ENCODE data around the gene HUNK. TPM values are rescaled to one million over a fixed set of nuclear protein-coding genes. Genes with fewer than 3 reads are reported as not detected.

Gene HUNK
- total and polyA plus RNA-seq, 12 donors: 0.13 to 1.4 (median 0.54) TPM

- 54 to 60% (median 59%) methylated on average over 13 of the region's 13 CpGs for WGBS, 4 donors
- Histone ChIP-seq H3K4me3 (no peak overlapping the region), H3K36me3 (replicated peaks in 1 of 2) (no peaks in the 10 kb centered on the region), H3K4me1 (replicated peaks in 1 of 2) (no peaks in the 10 kb centered on the region), H3K27ac (peak overlapping the region in 1 of 5 donors; percentile 31), H3K27me3 (no peaks in the 10 kb centered on the region), H3K9me3 (replicated peaks in 1 of 3) (no peaks in the 10 kb centered on the region)
- intact Hi-C loops (cut with DNase I): no loop called here
- DNase-seq: no peak
- TF ChIP-seq CTCF (IDR thresholded peaks at IDR 0.05): no peak
- TF ChIP-seq POLR2A (IDR thresholded peaks at IDR 0.05): no peak
Measured at GRCh38 chr21:31905503-31906451, 33.0 kb downstream of the HUNK start.

GRCh38 chr21:31908106-31909031 lies 35.5 kb downstream of the HUNK start:
- no peaks in the 10 kb centered on the region for H3K27me3 ChIP-seq
- no peak overlapping the region for H3K4me3 ChIP-seq
- intact Hi-C loops (cut with DNase I): no loop called here
- peak overlapping the region in 1 of 5 donors; percentile 34 for H3K27ac ChIP-seq
- H3K4me1 ChIP-seq (replicated peaks in 1 of 2): no peaks in the 10 kb centered on the region
- 59 to 70% (median 62%) methylated on average over 20 of the region's 20 CpGs for WGBS, 4 donors
- TF ChIP-seq CTCF (IDR thresholded peaks at IDR 0.05) (no peak), POLR2A (IDR thresholded peaks at IDR 0.05) (no peak)
- no peaks in the 10 kb centered on the region for H3K36me3 ChIP-seq (replicated peaks in 1 of 2)
- no peak for DNase-seq
- no peaks in the 10 kb centered on the region for H3K9me3 ChIP-seq (replicated peaks in 1 of 3)

- Histone ChIP-seq H3K4me1 (replicated peaks in 1 of 2) (no peaks in the 10 kb centered on the region), H3K4me3 (no peak overlapping the region), H3K27ac (no peak overlapping the region), H3K9me3 (replicated peaks in 1 of 3) (no peaks in the 10 kb centered on the region), H3K27me3 (no peaks in the 10 kb centered on the region), H3K36me3 (replicated peaks in 1 of 2) (no peaks in the 10 kb centered on the region)
- TF ChIP-seq POLR2A (IDR thresholded peaks at IDR 0.05) (no peak), CTCF (IDR thresholded peaks at IDR 0.05) (no peak)
- WGBS, 4 donors: 46 to 53% (median 49%) methylated on average over 18 of the region's 18 CpGs
- no peak for DNase-seq
- intact Hi-C loops (cut with DNase I): no loop called here
Measured at GRCh38 chr21:31909153-31910073, 36.6 kb downstream of the HUNK start.

Data from adrenal gland (tissue), 12 donors.